Middle frontal gyrus (tissue), 1 donor: ENCODE results near the gene C10orf105.

Source experiments
- DNase-seq: peaks from one replicate; pipeline ENCODE4 v3.0.0-alpha.2; 2015; ENCODE audit warnings: low spot score; ENCODE audit errors: extremely low spot score

The C10orf105 gene, protein sequence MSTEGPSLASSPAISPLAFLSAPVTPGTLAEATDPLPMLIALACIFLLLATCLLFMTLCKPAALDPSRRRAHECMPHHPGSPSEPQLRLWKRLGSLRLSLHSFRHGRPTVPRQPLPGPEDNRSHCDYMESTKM

DNA sequence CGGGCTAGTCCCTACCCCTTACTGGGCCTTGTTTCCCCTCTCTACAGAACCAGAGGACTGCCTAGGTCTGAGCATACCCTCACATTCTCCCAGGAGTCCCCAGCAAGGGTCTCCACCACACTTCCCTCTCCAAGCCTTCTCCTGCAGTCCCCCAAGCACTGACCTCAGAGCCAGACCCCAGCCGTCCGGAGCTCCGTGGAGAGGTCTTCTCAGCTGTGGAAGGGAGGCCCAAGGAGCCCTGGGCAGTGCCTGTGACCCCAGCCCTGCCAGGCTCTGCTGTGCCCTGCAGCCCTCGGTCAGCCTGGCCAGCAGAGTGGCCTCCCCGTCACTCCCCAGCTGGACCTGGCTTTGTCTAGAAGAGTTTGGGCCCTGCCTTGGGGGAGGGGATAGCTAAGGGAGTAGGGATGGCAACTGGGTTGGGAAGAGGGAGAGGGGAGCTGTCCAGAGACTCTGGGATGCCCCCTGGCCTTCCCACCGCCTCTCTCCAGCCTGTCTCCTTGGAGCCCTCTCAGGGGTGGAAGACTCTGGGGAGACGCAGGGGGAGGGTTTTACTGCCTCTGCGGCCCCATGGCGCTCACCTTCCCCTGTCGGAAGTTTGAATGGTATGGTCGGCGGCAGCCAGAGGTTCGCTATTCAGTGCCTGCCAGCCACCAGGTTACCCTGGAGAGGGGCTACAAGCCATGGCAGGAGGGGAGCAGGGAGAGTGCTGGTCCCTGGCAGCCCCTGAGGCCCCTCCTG, at the start of gene C10orf105:
C10orf105 (minus strand) TSS at position 315 of the 738 bp plus-strand sequence. CDS start 3,441 bp downstream, outside the sequence.
- DNase-seq, result no peak

DNA sequence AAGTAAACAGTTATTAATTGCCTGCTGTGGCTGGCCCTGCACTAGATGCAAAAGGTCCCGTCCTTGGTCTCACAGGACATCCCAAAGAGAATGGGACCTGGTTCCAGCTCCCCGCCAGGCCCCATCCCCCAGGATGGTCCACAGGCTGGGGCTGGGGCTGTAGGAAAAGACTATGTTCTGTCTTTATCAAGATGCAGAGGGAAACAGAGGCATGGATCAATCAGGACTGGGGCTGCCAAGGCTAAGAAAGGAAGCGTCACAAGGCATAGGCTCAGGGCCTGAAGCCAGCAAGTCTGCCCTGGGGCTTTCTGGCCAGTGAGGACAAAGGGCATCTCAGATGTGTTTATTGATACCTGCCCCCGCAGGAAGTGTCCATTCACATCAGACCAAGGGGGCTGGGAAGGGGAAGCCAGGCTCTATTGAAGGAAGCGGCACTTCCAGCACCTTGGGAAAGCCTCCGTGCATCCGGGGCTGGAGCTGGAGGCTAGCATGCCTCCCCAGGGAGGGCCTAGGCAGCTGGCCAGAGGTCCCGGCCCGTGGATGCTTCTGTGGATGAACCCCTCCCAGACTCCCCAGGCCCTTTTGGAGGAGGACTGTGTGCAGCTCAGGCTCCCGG, 48.0 kb upstream of the C10orf105 start:
- no peak for DNase-seq

DNA sequence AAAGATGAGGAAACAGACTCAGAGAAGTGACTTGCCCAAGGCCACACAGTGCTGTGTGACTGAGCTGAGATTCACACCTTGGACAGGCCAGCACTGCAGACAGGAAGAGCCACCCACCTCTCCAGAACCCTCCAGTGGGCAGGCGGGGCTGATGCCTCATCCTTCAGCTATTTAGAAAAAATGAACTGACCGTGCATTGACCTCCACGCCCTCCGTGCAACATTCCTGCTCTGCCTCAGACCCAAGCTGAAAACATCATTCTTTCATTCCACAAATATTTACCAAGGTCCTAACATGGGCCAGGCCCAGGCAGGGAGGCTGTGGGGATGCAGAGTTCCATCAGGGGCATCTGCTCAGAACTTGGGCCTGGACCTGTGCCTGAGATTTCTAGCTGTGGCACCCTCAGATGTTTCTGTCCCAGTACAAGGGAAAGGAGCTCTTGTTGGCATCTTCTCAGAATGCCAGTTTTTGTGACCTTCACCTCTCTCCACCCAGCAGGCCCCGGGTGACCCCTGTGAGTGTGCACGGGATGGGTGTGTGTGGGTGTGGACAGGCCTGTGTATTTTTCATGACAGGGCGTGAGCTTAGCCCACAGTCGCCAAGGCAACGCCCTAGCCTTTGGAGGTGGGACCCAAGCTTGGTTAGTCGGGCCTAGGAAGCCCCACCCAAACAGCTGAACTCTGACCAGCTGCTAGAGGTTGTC, 47.3 kb upstream of the C10orf105 start:
- no peak for DNase-seq

DNA sequence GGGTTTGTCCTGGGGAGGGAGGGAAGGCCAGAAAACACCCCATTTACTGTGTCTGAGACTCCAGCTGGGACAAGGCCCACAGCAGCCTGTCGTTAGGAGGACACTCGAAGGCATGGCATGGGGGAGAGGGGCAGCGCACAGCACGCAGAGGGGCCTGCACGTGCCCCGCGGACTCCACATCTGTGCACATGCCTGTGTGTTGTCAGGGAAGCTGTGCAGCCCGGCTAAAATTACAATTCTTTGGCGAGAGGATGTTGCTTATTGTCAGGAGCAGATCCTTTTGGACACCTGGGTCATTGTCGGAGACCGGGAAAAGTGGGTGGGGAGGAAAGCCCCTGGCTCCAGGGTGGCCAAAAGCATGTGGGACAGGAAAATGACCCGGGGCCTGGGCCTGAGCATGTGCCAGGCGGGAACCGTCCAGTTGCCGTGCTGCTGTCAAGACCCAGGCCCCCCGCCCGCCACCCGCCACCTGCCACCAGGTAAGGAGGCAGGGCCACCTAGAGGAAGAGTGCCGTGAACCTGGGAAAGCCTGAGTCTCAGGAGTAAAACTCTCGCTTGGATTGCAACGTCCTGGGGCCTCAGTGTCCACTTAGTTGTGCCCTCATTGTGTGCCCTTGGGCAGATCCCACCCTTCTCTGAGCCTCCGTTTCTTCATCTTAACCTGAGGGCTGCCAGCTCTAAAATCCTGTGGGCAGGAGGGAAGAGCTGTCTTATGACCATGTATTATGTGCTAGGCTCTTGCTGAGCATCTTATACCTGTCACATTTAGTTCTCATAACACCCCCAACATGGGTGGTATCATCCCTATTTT, 46.5 kb upstream of the C10orf105 start:
- no peak for DNase-seq

DNA sequence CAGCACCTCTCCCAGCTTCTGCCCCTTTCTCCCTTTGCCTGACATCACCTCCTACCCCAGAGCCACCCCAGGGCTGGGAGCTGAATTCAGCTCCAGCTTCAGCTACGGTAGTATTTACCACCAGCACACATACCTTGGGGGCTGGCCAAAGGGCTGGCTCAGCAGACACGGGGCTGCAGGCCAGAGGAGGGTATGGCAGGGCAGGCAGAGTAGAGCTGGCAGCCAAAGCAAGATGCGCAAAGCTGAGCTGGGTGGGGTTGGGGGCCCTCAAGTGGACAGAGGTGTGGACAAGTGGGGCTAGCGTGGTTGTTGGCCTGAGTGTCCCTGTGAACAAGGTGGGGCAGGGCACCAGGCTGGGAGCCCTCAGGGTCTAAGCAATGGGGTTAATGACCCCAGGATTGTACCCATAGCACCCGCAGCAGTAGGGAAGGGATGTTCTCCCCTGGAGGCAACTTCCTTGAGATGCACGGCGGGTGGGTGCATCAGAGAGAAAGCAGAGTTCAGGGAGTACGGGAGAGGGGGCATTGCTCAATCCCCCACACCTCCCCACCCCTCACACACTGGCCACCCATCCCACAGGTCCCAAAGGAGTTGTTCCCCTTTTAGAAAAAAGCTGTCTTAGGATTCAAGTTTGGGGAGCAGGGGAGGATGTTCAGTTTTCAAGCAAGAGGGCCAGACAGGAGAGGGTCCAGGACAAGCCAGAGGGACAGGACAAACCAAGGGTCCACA, 45.8 kb upstream of the C10orf105 start:
- DNase-seq, result no peak

DNA sequence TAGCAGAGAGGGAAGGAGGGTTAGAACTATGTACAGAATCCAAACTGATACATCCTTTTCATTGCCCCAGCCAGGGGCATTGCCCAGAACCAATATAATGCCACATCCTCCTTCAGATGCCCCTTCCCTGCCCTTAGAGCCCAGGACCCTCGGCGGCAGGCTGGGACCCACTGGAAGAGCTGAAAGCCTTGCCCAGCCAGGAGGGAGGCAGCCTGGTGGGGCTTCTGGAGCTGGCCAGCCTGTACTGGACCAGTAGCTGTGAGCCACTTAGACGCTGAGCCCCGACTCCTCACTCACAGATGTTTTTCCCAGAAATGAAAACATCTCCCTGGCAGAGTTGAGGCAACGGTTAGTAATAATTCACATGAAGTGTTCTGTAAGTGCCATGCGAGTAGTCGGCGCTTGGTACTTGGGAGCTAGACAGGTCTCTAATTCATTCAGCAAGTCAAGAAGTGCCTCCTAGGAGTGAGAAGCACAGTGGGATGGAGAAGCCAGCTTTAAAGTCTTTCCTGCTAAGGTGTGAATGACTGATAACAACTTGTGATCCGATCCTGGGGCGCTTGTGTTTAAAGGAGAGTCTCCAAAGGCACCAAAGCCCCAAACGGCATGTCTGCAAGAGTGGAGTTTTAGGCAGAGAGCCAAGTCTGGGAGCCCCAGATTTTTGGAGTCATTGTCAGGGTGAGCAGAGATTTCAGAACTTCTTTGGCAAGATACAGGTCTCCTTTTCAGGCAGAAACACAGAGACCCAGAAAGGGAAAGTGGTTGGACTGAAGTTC, 44.0 kb upstream of the C10orf105 start:
- no peak for DNase-seq

DNA sequence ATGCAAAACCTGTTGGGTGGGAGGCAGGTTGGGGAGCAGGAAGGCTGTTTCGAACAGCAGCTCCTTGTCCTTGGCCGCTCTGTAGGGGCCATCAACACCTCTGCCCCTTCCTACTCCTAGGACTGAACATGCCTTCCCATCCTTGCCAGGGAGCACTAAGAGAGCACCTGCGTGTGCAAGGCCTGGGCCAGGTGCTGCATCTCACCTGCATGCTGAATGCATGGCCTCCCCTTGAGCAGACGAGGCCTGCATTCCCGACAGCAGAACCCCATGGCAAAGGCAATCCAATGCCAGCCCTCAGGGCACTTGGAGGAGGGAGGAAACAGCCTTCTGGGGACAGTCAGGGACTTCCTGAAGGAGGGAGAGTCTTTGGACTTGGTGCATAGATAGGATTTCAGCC, 42.7 kb upstream of the C10orf105 start:
- DNase-seq, result no peak

DNA sequence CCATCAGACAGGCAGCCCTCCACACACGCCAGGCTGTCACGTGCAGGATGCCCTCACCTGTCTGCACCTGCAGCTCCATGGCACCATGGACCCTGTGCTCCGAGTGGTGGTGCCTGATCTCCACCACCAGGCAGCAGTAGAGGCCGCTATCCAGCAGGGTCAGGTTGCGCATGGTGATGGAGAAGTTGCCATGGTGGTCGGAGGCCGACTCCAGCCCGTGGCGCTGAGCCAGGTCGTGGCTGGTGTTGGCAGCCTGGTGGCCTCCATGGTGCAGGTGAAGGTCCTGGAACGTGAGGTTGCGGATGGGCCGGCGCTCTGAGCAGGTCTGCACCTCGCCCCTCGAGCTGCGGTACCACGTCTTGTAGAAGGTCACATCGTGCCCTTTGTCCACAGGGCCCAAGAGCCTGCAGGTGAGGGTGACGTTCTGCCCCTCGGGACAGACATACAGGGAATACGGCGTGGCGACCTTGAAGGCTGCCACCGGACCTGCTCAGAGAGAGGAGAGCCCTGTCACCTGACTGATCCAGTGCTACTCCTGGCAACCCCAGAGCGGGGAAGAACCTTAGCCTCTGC, 42.0 kb upstream of the C10orf105 start:
- DNase-seq, result no peak

DNA sequence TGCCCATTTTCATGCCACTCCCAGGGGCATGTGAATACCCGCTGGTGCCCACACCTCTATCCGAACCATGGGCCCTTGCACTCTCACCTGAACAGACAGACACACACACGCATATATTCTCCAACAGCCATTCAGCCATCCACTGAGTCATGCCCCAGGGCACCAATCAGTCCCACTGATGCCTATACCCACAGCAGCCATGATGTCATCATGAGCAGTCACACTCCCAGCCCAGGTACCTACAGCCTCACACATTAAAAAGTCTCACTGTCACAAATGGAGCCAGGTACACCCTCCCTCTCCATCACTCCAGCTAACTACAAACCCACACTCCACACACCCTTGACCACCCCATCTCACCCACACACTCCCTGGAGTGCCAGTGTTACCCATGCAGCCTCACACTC, 41.5 kb upstream of the C10orf105 start:
- no peak for DNase-seq

DNA sequence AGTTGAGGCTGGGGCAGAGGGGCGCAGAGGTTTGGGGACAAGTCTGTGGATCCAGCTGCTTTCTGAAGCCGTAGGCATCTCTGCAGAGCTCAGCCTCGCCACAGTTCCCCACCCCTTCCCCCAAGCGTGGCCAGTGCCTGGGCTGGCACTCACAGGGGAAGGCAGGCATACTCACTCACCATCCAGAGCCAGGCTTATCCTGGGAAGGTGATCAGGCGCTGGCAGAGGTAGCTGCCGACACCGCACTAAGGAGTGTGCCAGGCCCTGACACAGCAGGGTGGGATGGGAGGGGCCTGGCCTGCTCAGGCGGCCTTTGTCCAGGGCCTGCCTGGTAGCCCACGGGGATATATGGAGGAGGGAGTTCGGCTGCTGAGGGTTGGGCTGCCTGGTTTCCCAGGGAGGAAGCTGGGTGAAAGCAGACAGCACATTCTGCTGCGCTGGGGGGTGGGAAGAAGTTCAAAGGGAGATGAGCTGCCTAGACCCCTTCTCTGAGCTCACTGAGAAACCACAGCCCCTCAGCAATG, 37.9 kb upstream of the C10orf105 start:
- DNase-seq, result no peak

DNA sequence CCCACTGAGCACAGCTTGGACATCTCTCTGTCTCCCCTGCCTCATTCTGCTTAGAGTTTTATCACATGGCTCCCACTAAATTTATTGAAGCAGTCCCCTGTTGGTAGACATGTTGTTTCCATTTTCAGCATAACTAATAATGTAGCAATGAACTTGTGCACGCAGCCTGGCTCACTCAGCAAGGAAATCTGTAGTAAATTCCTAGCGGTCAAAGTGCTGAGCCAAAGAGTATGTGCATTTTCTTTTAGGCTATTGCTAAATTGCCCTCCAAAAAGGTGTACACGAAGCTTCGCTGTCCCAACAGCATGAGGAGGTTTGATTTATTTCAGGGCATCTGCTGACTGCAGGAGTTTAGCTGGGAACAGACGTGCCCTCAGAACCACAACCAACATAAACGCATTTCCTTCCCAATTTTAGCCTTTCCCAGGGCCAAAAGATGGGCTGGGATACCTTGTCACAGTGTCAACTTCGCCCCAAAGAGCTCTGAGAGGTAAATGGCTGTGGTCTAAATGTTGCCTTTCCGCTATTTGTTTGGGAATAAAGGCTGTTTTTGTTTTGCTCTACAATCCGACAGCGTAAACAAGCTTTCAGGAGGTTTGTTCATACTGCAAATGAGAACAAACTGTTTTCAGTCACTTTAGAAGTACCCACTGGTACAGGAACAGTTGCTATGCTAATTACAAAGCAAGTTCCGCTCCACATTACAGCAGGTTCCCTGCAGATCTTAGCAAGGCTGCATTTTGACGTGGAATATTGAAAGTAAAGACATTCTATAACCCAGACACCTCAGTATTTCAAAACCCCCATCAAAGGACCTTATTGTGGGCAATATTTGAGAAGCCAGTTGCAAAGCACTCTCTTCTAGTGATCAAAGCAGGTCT, 37.0 kb upstream of the C10orf105 start:
- no peak for DNase-seq

DNA sequence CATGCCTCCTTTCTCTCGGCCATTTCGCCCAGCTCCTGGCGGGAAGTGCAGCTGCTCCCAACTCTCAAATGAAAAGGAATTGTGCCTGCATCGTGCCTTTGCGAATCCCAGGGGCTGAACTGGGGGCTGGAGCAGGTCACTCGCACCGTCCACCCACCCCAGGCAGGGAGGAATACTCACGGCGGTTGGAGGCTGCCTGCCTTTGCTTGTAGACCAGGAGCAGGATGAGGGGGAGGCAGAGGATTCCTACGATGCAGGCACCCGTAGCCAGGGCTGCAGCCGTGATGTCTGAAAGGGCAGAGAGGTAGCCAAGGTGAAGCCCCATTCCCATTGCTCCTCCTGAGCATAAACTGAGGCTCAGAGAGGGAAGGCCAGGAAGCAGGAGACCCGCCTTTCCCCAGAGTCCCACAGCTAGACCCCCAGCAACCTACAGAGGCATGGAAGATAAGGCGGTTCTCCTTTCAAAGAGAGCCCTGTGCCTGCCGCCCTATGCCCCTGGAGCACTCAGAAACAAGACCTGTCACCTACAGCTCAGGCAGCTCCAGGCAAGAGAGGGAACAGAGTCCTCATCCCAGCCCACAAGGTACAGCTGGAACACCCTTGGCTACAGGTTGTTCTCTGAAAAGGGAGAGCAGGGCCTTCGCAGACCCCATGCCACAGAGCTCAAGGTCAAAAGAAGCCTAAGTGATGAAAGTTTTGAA, 35.8 kb upstream of the C10orf105 start:
- DNase-seq, result no peak

DNA sequence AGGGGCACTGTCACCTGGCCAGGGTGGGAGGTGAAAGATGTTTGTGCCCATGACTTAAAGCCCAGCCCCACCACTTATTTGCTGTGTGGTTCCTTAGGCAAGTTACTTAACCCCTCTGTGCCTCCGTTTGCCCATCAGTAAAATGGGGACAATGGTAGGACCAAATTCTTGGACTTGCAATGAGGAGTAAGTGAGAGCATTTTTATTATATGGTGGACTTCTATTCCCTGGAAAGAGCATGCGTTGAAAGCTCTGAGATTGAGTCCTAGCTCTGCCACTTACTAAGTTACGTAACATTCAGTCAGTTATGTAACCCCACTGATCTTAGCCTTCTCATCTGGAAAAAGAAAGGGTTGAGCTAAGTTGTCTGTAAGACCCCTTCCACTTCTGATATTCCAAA, 35.0 kb upstream of the C10orf105 start:
- DNase-seq, result no peak

DNA sequence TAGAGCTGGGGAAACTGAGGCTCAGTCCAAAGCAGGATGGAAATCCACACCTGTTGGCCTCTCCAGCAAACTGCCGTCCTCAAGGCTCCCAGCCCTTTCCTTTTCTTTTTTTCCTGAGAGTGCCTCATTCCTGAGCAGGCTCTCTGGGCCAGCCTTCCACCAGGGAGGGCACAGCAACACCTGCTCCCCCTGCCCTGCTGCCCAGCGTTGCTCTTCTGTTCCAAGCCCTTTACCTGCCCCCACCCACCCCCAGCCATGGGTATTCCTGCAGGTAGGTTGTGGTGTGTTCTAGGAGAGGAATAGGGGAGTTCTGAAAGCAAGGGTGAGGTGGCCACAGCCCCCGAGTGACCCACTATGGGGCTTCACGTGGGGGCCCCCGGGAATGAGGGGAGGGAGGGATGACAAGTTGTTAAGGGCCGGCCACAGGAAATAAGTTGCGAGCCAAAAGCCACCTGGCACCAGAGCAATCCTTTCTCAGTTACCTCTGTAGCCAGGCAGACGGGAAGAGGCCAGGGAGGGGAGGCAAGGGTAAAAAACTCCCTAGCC, 34.5 kb upstream of the C10orf105 start:
- no peak for DNase-seq

DNA sequence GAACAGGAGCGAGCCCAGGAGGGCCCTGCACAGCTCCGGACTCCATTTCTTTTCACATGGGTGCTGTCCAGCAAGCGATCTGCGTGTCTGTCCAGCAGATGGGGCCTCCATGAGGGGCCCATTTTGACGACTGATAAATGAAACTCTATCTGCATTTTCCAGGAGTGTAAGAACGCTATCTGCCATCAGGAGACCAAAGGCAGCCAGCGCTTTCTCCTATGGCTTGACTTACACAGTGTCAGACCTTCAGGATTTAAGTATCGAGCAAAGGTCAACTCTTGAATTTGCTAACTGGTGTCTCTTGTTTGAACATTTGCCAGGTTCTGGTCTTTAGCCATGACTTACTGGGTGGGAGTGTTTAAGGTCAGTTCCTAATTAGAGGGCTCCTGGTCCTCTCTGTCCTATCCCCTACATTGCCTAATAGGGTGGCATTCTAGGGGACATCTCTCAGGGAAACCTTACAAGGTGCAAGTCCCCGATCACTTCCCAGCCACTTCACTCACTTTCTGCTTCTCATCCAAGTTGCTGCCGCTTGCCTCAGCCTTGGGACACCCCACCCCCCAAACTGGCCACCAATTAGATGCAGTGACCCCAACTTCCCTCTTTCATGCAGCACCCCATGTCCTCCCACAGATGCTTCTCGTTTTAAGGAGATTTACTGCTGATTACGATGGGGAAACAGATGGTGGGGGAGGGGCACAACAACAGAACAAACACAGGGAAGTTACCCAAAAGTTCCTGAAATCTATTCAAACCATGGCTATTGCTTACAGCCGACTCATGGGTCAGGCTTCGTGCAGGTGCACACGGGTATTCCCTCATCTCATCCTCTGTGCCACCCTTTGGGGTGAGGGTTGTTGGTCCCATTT, 33.7 kb upstream of the C10orf105 start:
- no peak for DNase-seq

DNA sequence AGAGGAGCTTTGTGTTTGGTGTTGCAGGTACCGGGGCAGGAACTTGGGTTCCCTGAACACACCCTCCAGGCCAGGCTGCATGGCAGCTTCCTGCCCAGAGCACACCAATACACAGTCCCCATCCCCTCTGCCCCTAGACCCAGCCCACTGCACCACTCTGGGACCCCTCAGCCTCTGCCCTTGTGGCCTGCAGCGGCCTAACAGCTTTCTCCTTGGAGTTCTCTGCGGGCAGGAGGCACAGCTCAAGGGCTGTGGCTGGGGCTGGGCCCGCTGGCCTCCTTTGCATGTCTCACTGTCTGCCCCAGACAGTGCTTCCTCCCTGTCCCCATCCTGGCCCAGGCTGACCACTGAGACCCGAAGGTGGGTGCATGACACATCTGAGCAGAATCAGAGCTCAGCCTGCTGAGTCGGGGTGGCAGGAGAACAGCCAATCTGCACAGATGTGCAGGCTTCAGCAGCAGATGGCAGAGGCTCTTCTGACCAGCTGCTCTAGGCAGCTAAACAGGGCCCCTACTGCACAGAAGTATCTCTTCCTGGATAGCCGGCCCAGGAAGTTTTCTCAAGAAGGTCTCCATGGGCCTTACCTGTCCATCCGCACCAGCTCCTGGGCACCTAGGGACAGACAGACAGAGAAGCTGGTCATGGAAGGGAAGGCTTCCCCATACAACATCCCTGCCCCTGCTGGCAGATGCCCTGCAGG, 33.0 kb upstream of the C10orf105 start:
- no peak for DNase-seq
